Nephron progenitor cell (in vitro differentiated cells): ENCODE results near the gene MLN.

Experiments
- DNase-seq: peaks from one replicate; pipeline ENCODE4 v3.0.0; 2021
- H3K27ac Mint-ChIP-seq: 2 replicates; pipeline ENCODE4 v1.8.0; 2021; ENCODE audit warnings: mild to moderate bottlenecking, moderate library complexity, mixed read lengths
- H3K27me3 Mint-ChIP-seq: 2 replicates; pipeline ENCODE4 v1.8.0; 2021; ENCODE audit warnings: mild to moderate bottlenecking, low read depth, mixed read lengths; ENCODE audit not compliant: poor library complexity
- H3K36me3 Mint-ChIP-seq: 2 replicates; pipeline ENCODE4 v1.8.0; 2021; ENCODE audit warnings: low read depth, mixed read lengths
- H3K4me1 Mint-ChIP-seq: 2 replicates; pipeline ENCODE4 v1.8.0; 2021; ENCODE audit warnings: mixed read lengths
- H3K4me3 Mint-ChIP-seq: 2 replicates; pipeline ENCODE4 v1.8.0; 2021; ENCODE audit warnings: mild to moderate bottlenecking, moderate library complexity, mixed read lengths
- H3K9me3 Mint-ChIP-seq: 2 replicates; pipeline ENCODE4 v1.8.0; 2021; ENCODE audit warnings: mild to moderate bottlenecking, moderate library complexity, mixed read lengths
- TF ChIP-seq, protein P1 (sequence below): fragments of 200-600 bp; sonication (generic); IDR thresholded peaks from 2 replicates; pipeline ENCODE4 v1.5.0; 2021; ENCODE audit warnings: antibody characterized with exemption

The MLN gene

DNA sequence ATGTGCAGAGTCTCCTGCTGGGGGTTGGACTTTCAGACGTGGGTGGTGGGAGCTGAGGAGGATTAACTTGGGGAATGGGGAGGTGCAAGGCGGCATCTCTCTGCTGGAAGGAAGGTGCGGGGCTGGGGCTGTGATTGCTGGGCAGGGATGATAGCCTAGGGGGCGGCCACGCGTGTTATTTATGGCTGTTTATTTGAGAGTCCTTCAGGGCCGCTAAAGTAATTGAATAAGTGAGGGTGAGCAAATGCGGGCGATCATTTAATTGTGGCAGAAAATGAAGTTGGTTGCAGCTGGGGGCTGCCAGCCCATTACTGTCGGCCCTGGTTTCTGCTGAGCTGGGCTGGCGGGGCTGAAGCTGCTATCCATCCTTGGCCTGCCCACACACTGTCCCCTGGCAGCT lies 49.6 kb downstream of the MLN start:
- TF ChIP-seq, protein P1, sequence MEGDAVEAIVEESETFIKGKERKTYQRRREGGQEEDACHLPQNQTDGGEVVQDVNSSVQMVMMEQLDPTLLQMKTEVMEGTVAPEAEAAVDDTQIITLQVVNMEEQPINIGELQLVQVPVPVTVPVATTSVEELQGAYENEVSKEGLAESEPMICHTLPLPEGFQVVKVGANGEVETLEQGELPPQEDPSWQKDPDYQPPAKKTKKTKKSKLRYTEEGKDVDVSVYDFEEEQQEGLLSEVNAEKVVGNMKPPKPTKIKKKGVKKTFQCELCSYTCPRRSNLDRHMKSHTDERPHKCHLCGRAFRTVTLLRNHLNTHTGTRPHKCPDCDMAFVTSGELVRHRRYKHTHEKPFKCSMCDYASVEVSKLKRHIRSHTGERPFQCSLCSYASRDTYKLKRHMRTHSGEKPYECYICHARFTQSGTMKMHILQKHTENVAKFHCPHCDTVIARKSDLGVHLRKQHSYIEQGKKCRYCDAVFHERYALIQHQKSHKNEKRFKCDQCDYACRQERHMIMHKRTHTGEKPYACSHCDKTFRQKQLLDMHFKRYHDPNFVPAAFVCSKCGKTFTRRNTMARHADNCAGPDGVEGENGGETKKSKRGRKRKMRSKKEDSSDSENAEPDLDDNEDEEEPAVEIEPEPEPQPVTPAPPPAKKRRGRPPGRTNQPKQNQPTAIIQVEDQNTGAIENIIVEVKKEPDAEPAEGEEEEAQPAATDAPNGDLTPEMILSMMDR, result no peak
- H3K4me3 Mint-ChIP-seq, result peak overlapping the region; percentile 56
- H3K27ac Mint-ChIP-seq, result peak overlapping the region; percentile 82
- H3K9me3 Mint-ChIP-seq, result no peaks in the 10 kb centered on the region
- H3K27me3 Mint-ChIP-seq, result peaks cover 2% of the 10 kb centered on the region
- no peaks in the 10 kb centered on the region for H3K36me3 Mint-ChIP-seq
- DNase-seq, result no peak
- H3K4me1 Mint-ChIP-seq, result peaks cover 90% of the 10 kb centered on the region

- Mint-ChIP-seq H3K27ac (no peak overlapping the region), H3K4me1 (peaks cover 96% of the 10 kb centered on the region)
These were observed 51.2 kb downstream of the MLN start for GRCh38 chr6:33752646-33753015.

GRCh38 chr6:33751771-33752645 lies 51.8 kb downstream of the MLN start:
- no peak overlapping the region for H3K4me3 Mint-ChIP-seq
- DNase-seq, result no peak
- no peaks in the 10 kb centered on the region for H3K36me3 Mint-ChIP-seq
- TF ChIP-seq, protein P1, result no peak
- no peak overlapping the region for H3K27ac Mint-ChIP-seq
- peaks cover 96% of the 10 kb centered on the region for H3K4me1 Mint-ChIP-seq
- H3K9me3 Mint-ChIP-seq, result no peaks in the 10 kb centered on the region
- peaks cover 4% of the 10 kb centered on the region for H3K27me3 Mint-ChIP-seq

More at GRCh38 chr6:33752646-33753015, 51.2 kb downstream of the MLN start:
- Mint-ChIP-seq H3K4me3 (no peak overlapping the region), H3K9me3 (no peaks in the 10 kb centered on the region), H3K27me3 (peaks cover 1% of the 10 kb centered on the region), H3K36me3 (no peaks in the 10 kb centered on the region)
- no peak for DNase-seq
- TF ChIP-seq, protein P1, result no peak

DNA sequence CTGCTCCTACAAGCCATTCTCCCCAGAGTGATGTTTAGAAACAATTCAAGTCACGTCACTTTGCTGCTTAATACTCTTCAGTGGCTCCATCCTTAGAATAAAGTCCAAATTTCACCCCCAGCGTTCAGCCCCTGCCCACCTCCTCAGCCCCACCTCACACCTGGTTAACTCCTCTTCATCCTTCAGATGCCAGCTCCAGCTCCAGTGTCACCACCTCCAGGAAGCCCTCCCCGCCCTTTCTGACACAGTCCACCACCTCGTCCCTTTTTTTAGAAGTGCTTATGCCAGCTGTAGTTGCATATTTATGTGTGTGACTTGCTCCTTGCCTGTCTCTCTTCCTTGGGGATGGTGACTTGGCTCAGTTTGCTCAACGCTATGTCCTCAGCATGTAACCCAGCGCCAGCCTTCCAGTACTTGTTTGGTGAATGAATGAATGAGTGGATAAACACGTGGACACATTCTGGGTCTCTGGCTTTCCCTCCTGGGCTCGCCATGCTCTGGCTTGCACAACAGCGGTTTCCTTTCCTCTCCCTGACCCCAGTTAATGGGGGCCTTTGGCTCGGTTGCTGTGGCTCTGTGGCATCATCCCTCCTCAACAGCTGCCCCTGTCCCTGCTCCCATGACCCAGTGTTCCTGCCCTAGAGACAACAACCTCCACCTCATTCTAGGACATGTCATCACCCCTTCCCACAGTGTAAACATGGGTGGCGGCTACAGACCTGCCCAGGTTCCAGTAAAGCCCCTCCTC lies 53.4 kb downstream of the MLN start:
- Mint-ChIP-seq H3K4me1 (peaks cover 96% of the 10 kb centered on the region), H3K36me3 (no peaks in the 10 kb centered on the region), H3K4me3 (peak overlapping the region; percentile 19), H3K9me3 (no peaks in the 10 kb centered on the region), H3K27ac (peak overlapping the region; percentile 61), H3K27me3 (peaks cover 7% of the 10 kb centered on the region)
- no peak for DNase-seq
- TF ChIP-seq, protein P1, result no peak

DNA sequence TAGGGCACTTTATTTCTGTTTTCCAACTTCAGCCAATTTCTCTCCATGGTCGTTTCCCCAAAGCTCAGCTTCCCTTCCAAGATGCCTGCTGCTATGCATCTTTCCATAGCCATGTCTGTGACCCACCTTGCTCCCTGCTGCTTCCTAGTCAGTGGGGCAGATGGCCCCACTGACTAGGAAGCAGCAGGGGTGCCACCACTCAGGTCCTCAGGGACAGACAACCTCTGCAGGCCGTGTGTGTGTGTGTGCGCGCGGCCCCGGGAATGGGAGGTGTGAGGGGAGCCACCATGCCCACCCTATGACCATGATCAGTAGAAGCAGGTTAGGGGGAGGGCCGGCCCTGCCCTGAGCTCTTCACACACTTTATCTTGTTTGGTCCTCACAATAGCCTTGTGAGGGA lies 54.4 kb downstream of the MLN start:
- Mint-ChIP-seq H3K36me3 (no peaks in the 10 kb centered on the region), H3K9me3 (no peaks in the 10 kb centered on the region), H3K4me1 (peaks cover 95% of the 10 kb centered on the region)

More for the DNA sequence above, 54.4 kb downstream of the MLN start:
- DNase-seq, result no peak
- peaks cover 7% of the 10 kb centered on the region for H3K27me3 Mint-ChIP-seq
- peak overlapping the region; percentile 61 for H3K27ac Mint-ChIP-seq
- peak overlapping the region; percentile 57 for H3K4me3 Mint-ChIP-seq
- TF ChIP-seq, protein P1, result no peak
